GM15510 (cell line): Measurements from ENCODE around the gene ARL16.

Experiments
- POLR2A ChIP-seq: IDR thresholded peaks from 3 replicates; pipeline ENCODE4 v1.6.1; 2011; ENCODE audit warnings: borderline replicate concordance; ENCODE audit not compliant: insufficient read length; ENCODE audit errors: extremely low read depth

The ARL16 gene

GRCh38 chr17:81683584-81684441, at the start of gene ARL16, which contains the start of gene HGS:
ARL16 (minus strand) TSS chr17:81683797; CDS start chr17:81683753, 44 bp downstream.
HGS (plus strand) TSS chr17:81684011; CDS start chr17:81684067, 56 bp downstream.
- peak; percentile 72 for TF ChIP-seq POLR2A

DNA sequence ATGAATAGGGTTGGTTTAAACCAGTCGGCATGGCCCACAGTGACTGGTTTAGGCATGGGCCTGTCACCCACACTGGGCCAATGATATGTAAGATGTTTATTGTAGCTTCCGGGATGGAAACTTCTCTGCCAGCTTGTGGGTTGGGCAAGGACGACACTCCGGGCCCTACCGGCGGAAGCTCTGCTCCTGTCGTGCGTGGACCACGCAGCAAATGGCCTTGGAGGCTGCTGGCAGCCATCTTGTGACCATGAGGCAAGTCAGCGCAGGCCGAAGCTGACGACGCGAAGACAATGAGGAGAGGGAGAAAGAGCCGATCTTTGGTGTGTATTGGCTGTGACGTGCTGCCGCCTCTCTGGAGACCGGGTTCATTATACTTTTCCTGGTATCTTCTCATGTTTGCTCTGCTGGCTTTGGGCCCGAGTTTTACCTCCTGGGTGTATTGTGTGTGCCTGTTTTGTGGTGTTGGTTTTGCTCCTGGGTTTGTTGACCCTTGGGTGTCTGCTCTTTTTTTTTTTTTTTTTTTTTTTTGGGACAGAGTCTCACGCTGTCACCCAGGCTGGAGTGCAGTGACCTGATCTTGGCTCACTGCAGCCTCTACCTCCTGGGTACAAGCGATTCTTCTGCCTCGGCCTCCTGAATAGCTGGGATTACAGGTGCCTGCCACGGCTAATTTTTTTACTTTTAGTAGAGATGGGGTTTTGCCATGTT, 43.9 kb upstream of the ARL16 start:
- TF ChIP-seq POLR2A = no peak

DNA sequence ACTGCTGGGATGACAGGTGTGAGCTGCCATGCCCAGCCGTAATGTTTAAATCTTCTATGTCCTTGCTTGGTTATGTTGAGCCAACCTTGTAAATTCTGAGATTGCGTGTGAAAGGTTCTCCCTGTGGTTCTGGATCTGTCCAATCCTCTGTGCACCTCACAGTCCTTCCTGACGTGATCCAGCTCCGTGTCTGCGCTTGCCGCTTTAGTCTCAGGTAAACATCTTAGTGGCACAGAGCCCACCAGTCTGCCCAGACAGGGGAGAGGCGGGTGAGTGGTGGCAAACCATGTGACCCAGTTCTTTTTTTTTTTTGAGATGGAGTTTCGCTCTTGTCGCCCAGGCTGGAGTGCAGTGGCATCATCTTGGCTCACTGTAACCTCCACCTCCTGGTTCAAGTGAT, 42.4 kb upstream of the ARL16 start:
- TF ChIP-seq POLR2A = no peak

GRCh38 chr17:81725439-81725838, 41.8 kb upstream of the ARL16 start:
- no peak for TF ChIP-seq POLR2A

DNA sequence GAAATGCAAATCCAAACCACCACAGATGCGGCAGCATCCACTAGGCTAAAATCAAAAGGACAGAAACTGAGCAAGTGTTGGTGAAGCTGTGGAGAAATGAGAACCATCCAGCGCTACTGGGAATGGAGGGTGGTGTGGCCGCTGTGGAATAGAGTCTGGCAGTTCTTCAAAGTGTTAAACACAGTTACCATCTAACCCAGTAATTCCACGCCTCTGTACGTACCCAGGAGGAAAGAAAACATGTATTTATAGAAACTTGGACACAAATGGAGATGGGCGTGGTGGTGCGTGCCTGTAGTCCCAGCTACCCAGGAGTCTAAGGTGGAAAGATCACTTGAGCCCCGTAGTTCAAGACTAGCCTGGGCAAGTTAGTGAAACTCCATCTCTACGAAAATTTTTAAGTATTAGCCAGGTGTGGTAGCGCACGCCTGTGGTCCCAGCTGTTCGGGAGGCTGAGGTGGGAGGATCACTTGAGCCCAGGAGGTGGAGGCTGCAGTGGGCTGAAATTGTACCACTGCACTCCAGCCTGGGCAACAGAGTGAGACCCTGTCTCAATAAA, 40.1 kb upstream of the ARL16 start:
- no peak for TF ChIP-seq POLR2A

- no peak for TF ChIP-seq POLR2A
Measured at GRCh38 chr17:81722184-81723120, 38.9 kb upstream of the ARL16 start.

DNA sequence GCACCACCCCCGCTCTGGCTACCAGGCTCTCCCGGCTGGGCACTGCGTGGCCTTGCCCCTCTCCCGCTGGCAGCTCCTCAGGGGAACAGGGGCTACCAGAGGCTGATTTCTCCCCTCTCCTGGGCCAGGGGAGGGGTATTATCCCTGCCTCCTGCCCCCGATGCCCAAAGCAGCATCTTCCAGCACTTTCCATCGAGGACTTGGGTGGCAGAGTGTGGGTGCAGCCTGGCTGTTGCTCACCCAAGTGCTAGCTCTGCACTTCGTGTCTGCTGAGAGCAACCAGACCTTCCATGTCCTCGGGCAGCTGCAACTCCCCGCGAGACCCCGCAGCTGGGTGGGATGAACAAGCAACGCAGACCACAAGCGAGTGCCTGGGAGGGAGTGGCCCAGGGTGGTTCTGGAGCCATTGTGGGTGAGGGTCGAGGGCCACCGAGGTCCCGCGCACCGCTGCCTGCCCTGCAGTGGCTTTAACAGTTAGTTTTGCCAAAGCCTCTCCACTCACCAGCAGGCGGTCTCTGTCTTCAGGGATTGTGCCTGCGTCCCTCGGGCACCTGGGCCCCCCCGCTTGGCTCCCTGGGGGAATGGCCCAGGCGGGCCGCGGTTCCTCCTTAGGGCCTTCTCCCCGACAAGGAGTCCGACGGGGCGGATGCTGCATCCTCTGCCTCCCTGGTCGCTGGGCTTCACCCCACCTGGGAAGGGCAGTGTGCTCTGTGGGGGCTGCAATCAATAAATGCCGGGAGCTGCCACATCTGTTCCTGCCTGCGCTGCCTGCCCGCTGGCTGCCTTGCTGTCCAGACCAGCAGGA, 36.9 kb upstream of the ARL16 start:
- TF ChIP-seq POLR2A = no peak

DNA sequence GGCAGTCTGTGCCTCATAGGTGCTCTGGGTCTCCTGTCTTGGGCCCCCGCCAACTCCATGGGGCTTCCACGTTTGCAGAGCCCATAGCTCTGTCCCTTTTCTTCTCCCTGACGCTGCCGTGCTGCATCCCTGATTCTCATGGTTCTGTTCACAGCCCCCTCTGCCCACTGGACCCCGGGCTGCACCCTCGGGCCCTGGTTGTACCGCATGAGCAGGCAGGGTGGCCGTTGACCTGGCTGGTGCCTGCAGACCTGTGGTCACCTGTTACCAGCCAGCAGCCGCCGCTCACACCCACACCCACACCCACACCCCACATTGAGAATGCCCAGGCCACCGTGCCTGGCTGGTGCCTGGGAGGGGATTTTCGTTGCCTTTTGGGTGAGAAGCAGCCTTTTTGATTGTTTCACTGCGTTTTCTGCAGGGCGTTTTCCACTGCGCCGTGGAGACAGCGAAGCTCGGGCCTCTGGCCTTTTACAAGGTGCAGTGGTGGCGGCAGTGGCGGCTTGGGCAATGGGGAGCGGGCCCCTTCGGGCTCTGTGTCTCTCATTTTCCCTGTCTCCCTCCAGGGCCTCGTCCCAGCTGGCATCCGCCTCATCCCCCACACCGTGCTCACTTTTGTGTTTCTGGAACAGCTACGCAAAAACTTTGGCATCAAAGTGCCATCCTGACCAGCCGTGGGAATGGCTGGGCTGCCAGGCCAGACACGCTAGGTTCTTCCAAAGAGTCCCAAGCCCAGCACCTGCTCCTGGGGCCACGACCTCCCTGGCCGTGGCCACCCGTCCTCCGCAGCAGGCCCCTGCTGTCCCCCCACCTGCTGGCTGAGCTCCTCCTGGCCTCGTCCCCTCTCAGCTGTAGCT, 36.0 kb upstream of the ARL16 start:
- TF ChIP-seq POLR2A = no peak

DNA sequence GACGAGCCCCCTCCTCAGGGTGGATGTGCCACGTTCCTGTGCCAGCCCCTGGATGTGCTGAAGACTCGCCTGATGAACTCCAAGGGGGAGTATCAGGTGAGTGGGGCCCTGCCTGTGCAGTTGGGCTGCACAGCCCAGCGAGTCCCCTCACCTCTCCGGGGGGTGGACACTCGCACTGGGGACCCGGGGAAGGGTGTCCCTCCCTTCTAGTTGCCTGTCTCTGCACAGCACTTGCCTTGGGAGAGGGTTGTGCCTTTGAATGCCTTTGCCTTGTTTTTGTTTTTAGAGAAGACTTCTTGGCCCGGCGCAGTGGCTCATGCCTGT, 34.1 kb upstream of the ARL16 start:
- TF ChIP-seq POLR2A = no peak

DNA sequence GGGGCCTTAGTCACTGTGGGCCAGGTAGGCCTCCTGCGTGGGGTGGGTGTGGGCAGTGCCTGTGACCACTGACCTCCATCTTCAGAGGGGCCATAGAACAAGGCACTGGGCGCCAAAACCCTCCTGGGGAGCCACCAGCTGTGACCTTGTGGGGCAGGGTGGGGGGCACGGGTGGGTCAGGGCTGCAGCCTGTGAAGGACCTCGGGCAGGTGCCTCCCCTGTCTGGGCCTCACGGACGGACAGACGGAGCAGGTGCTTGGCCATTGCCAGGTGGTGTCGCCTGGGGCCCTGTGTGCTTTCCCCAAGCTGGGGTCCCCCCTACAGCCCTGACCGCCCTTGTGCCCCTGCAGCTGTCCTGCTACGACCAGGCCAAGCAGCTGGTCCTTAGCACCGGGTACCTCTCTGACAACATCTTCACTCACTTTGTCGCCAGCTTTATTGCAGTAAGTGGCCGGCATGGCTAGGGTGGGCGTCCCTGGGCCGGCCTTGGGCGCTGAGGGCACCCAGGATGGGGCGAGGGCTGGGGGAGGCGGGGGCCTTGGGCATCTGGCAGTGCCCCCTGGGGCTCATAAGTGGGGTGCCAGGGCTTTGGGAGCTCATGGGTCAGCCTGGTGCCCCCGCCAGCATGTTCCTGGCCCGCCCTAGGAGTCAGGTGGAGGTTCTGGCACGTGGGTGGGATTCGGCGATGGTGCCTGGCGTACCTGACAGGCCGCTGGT, 33.6 kb upstream of the ARL16 start:
- no peak for TF ChIP-seq POLR2A

- no peak for TF ChIP-seq POLR2A
Measured at GRCh38 chr17:81716674-81716996, 33.0 kb upstream of the ARL16 start.

DNA sequence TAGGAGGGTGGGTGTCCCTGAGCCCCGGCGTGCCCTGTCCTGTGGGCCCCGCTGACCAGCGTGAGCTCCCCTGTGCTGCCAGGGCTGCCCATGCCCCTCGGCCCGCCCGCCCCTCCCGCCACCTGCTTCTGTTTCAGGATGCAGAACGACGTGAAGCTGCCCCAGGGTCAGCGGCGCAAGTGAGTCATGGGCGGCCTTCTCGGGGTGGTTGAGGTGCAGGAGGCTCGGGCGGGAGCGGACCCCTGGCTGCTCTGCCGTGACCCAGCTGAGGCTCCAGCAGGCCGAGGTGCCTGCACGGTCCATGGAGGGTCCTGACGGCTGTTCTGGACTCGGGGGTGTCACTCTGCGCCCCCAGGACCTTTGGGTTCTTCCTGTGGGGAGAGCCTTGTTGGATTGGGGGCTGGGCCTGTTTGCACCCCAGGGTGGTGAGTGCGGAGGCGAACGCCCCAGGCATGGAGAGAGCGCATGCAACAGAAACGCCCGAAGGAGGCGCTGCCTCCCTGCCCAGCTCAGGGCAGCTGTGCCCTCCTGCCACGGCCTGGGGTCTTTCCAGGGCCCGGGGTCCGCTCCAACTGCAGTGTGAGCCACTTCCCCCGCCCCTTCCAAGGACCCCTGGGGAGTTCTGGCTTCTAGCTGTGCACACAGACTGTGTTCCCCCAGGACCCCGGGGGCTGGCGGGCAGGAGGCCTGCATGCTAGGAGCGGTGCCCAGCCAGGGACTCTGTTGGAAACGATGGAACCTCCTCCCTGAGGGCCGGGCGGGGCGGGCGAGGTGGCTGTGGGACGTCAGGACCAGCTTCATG, 32.5 kb upstream of the ARL16 start:
- no peak for TF ChIP-seq POLR2A
